CD4-positive, alpha-beta T cell treated with Interferon alpha-2 for 1 hour (primary cell): ENCODE measurements around the gene IRF2BP2.

Source experiments
- DNase-seq, 2 donors: peaks; one replicate each; pipeline ENCODE4 v3.0.0-alpha.2; 2020 to 2022

IRF2BP2 gene

GRCh38 chr1:234555390-234556024 lies 54.5 kb downstream of the IRF2BP2 start:
- no peak for DNase-seq

- DNase-seq: no peak
Observed at GRCh38 chr1:234554698-234555311, 55.2 kb downstream of the IRF2BP2 start.
